Muscle of leg (tissue), 11 donors: ENCODE results near the gene AQP4. TPM values are rescaled to one million over a fixed set of nuclear protein-coding genes. Genes with fewer than 3 reads are reported as not detected.

Experiments
- DNase-seq: peaks from one replicate; pipeline ENCODE4 v3.0.0; 2013
- H3K27ac ChIP-seq: one replicate; pipeline ENCODE4 v1.5.1; 2013; ENCODE audit warnings: mild to moderate bottlenecking, low read length, control low read depth
- H3K27me3 ChIP-seq: one replicate; pipeline ENCODE4 v1.6.1; 2013; ENCODE audit warnings: low read length; ENCODE audit not compliant: control insufficient read depth, insufficient read depth
- H3K36me3 ChIP-seq: one replicate; pipeline ENCODE4 v1.6.1; 2013; ENCODE audit warnings: low read length; ENCODE audit not compliant: control insufficient read depth, insufficient read depth
- H3K4me1 ChIP-seq: one replicate; pipeline ENCODE4 v1.6.1; 2013; ENCODE audit warnings: low read length; ENCODE audit not compliant: control insufficient read depth, insufficient read depth
- H3K4me3 ChIP-seq: one replicate; pipeline ENCODE4 v1.5.1; 2013; ENCODE audit warnings: low read length, control low read depth
- H3K9me3 ChIP-seq: replicated peaks from 2 replicates; pipeline ENCODE4 v1.6.1; 2013; ENCODE audit warnings: low read depth, low read length; ENCODE audit not compliant: control insufficient read depth
- WGBS: methylation state at CpG from one replicate; pipeline ENCODE4 v1.1.5; 2013; ENCODE audit warnings: missing lambda C conversion rate; ENCODE audit not compliant: insufficient coverage; 5-methylcytosine and 5-hydroxymethylcytosine counted together
- polyA plus RNA-seq, 8 donors: library from polyadenylated mRNA; unstranded; fragments of 120-200 nt; gene quantifications; one replicate each; pipeline versions ENCODE4 v1.2.1 to v1.2.3, GENCODE V29; 2013; ENCODE audit warnings: inconsistent platforms in 1 of 8, low replicate concordance in 1 of 8; ENCODE audit not compliant: insufficient read length in 8 of 8, insufficient read depth in 1 of 8
- total RNA-seq: library from RNA; stranded (reverse); fragments of 120-200 nt; gene quantifications from one replicate; pipeline ENCODE4 v1.2.4, GENCODE V29; 2013

The AQP4 gene
- total and polyA plus RNA-seq, 9 donors = 0.15 to 0.84 (median 0.33) TPM

DNA sequence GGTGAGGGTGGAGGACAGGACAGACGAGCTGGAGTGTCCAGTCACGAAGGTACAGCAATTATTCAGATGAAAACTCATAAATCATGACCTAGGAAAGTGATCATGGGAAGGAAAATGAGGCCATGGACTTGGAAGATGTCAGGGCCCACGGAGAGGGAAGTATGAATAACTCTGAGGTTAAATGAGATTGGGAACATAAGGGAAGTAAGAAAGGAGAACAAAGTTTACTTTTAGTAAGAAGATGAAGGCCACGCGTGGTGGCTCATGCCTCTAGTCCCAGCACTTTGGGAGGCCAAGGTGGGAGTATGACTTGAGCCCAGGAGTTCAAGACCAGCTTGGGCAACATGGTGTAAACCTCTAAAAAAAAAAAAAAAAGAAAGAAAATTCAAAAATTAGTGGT, 56.2 kb downstream of the AQP4 start:
- no peaks in the 10 kb centered on the region for H3K27me3 ChIP-seq
- no peak overlapping the region for H3K27ac ChIP-seq
- no peak overlapping the region for H3K4me3 ChIP-seq
- no peaks in the 10 kb centered on the region for H3K9me3 ChIP-seq
- WGBS = 72% methylated on average over 4 of the region's 5 CpGs
- no peaks in the 10 kb centered on the region for H3K36me3 ChIP-seq
- no peak for DNase-seq
- no peaks in the 10 kb centered on the region for H3K4me1 ChIP-seq

DNA sequence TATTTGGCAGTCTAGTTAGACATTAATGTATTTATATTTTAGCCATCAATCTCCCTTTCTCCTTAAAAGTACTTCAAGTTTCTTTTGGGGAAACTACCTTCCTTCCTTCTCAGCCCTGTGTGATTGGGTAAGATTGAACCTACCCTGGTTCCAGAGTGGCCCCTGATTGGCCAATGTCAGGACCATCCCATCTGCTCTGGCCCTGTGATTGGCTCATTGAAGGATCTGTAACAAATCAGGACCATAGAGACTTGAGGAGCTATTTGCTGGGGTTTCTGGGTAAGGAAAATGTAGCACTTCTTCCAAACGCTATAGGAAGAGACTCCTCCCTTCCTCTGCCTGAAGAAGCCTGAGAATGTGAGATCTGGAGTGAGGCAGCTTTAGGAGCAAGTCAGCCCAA, 59.3 kb downstream of the AQP4 start:
- no peaks in the 10 kb centered on the region for H3K27me3 ChIP-seq
- H3K9me3 ChIP-seq = no peaks in the 10 kb centered on the region
- H3K4me1 ChIP-seq = no peaks in the 10 kb centered on the region
- DNase-seq = no peak
- H3K36me3 ChIP-seq = no peaks in the 10 kb centered on the region
- no peak overlapping the region for H3K27ac ChIP-seq
- H3K4me3 ChIP-seq = no peak overlapping the region
- no CpG with 5 or more reads among the region's 1 CpG for WGBS

- no peak overlapping the region for H3K4me3 ChIP-seq
- no peaks in the 10 kb centered on the region for H3K27me3 ChIP-seq
- H3K36me3 ChIP-seq = no peaks in the 10 kb centered on the region
- peaks cover 2% of the 10 kb centered on the region for H3K9me3 ChIP-seq
- H3K27ac ChIP-seq = no peak overlapping the region
- no peaks in the 10 kb centered on the region for H3K4me1 ChIP-seq
- WGBS = 33% methylated on average over 1 of the region's 1 CpG
- DNase-seq = peak; percentile 37
Measured at GRCh38 chr18:26804519-26804918, 61.0 kb downstream of the AQP4 start.

DNA sequence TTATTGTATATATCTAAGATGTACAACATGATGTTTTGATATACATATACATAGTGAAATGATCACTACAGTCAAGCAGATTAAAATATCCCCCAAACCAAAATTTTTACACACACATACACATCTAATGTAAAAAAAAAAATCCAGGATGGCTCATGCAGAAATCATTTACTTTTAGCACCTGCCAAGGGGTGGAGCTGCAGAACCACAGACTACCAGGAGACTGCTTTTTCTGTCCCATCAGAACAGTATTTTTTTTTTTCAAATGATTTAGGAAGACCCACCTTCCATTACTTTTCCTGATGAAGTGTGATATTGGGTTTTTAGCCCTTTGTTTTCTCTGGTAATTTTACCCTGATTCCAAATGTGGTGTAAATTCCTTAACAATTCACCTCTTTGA, 61.9 kb downstream of the AQP4 start:
- no peak for DNase-seq
- no peaks in the 10 kb centered on the region for H3K27me3 ChIP-seq
- no peak overlapping the region for H3K4me3 ChIP-seq
- H3K27ac ChIP-seq = no peak overlapping the region
- no peaks in the 10 kb centered on the region for H3K4me1 ChIP-seq
- peaks cover 2% of the 10 kb centered on the region for H3K9me3 ChIP-seq
- no peaks in the 10 kb centered on the region for H3K36me3 ChIP-seq

- DNase-seq = no peak
- H3K4me1 ChIP-seq = no peaks in the 10 kb centered on the region
- peaks cover 2% of the 10 kb centered on the region for H3K9me3 ChIP-seq
- no peak overlapping the region for H3K4me3 ChIP-seq
- no peak overlapping the region for H3K27ac ChIP-seq
- 33% methylated on average over 1 of the region's 4 CpGs for WGBS
- no peaks in the 10 kb centered on the region for H3K27me3 ChIP-seq
- no peaks in the 10 kb centered on the region for H3K36me3 ChIP-seq
Measured at GRCh38 chr18:26802330-26803200, 62.9 kb downstream of the AQP4 start.
